GM23338 (cell line): ENCODE results near the gene USP10. TPM values are rescaled to one million over a fixed set of nuclear protein-coding genes. Genes with fewer than 3 reads are reported as not detected.

Experiments
- ATAC-seq: fragments of 200-7000 bp; cut with Tn5 transposase; 3 replicates; pipeline ENCODE4 v1.9.1; 2020
- DNase-seq: peaks from one replicate; pipeline ENCODE4 v3.0.0-alpha.2; 2015; ENCODE audit warnings: low spot score
- H2AFZ ChIP-seq: fragments of 200-600 bp; sonication (generic); 2 replicates; pipeline ENCODE4 v1.8.0; 2016; ENCODE audit warnings: antibody characterized with exemption, mild to moderate bottlenecking, moderate library complexity
- H3F3A ChIP-seq: fragments of 200-600 bp; sonication (generic); replicated peaks from 2 replicates; pipeline ENCODE4 v1.8.0; 2017; ENCODE audit warnings: antibody characterized with exemption, mixed run types, low read depth
- H3K27ac ChIP-seq: fragments of 200-600 bp; sonication (generic); 2 replicates; pipeline ENCODE4 v1.6.1; 2016; ENCODE audit warnings: low read depth
- H3K27me3 ChIP-seq: fragments of 200-600 bp; sonication (generic); 2 replicates; pipeline ENCODE4 v1.8.0; 2016; ENCODE audit warnings: mild to moderate bottlenecking, mixed run types, moderate library complexity; ENCODE audit not compliant: insufficient read depth
- H3K36me3 ChIP-seq: fragments of 200-600 bp; sonication (generic); 2 replicates; pipeline ENCODE4 v1.8.0; 2016; ENCODE audit warnings: mild to moderate bottlenecking; ENCODE audit not compliant: insufficient read depth
- H3K4me1 ChIP-seq: fragments of 200-600 bp; sonication (generic); 2 replicates; pipeline ENCODE4 v1.8.0; 2016; ENCODE audit warnings: mild to moderate bottlenecking, moderate library complexity; ENCODE audit not compliant: insufficient read depth
- H3K4me2 ChIP-seq: fragments of 200-600 bp; sonication (generic); 2 replicates; pipeline ENCODE4 v1.7.1; 2017; ENCODE audit warnings: mixed run types
- H3K4me3 ChIP-seq: fragments of 200-600 bp; sonication (generic); 2 replicates; pipeline ENCODE4 v1.6.1; 2016; ENCODE audit warnings: mixed run types
- H3K79me2 ChIP-seq: fragments of 200-600 bp; sonication (generic); replicated peaks from 2 replicates; pipeline ENCODE4 v1.8.0; 2017; ENCODE audit warnings: mild to moderate bottlenecking; ENCODE audit not compliant: insufficient read depth
- H3K9me2 ChIP-seq: fragments of 200-600 bp; sonication (generic); 2 replicates; pipeline ENCODE4 v1.8.0; 2017; ENCODE audit not compliant: insufficient read depth
- H4K20me1 ChIP-seq: fragments of 200-600 bp; sonication (generic); replicated peaks from 2 replicates; pipeline ENCODE4 v1.8.0; 2017; ENCODE audit warnings: mild to moderate bottlenecking; ENCODE audit not compliant: insufficient read depth
- H3K27ac Mint-ChIP-seq: 2 replicates; pipeline ENCODE4 v1.8.0; 2020; ENCODE audit warnings: inconsistent platforms, mild to moderate bottlenecking, moderate library complexity, mixed read lengths
- H3K27me3 Mint-ChIP-seq: 3 replicates; pipeline ENCODE4 v1.8.0; 2022; ENCODE audit warnings: low read depth, mild to moderate bottlenecking, moderate library complexity, mixed read lengths, inconsistent platforms; ENCODE audit not compliant: insufficient read depth, poor library complexity
- H3K36me3 Mint-ChIP-seq: 3 replicates; pipeline ENCODE4 v1.8.0; 2021; ENCODE audit warnings: low read depth, mild to moderate bottlenecking, inconsistent platforms, moderate library complexity, mixed read lengths
- H3K4me1 Mint-ChIP-seq: 3 replicates; pipeline ENCODE4 v1.8.0; 2020; ENCODE audit warnings: mild to moderate bottlenecking, inconsistent platforms, mixed read lengths
- H3K4me3 Mint-ChIP-seq: 3 replicates; pipeline ENCODE4 v1.8.0; 2021; ENCODE audit warnings: moderate library complexity, mild to moderate bottlenecking, inconsistent platforms, mixed read lengths
- H3K9me3 Mint-ChIP-seq: 3 replicates; pipeline ENCODE4 v1.8.0; 2020; ENCODE audit warnings: moderate library complexity, mild to moderate bottlenecking, inconsistent platforms, mixed read lengths
- CREB1 ChIP-seq: fragments of 250-450 bp; sonication (Bioruptor Pico); IDR thresholded peaks from 2 replicates; pipeline ENCODE4 v1.5.0; 2020; ENCODE audit warnings: low read depth, mild to moderate bottlenecking, moderate library complexity
- EZH2 ChIP-seq: fragments of 200-600 bp; sonication (generic); IDR thresholded peaks from one replicate; pipeline ENCODE4 v1.8.0; 2017; ENCODE audit warnings: antibody characterized with exemption, mild to moderate bottlenecking, low read depth; ENCODE audit not compliant: unreplicated experiment
- EZH2phosphoT487 ChIP-seq: fragments of 200-600 bp; sonication (generic); IDR thresholded peaks from one replicate; pipeline ENCODE4 v1.8.1; 2018; ENCODE audit warnings: antibody characterized with exemption; ENCODE audit not compliant: unreplicated experiment
- NANOG ChIP-seq: IDR thresholded peaks from 2 replicates; pipeline ENCODE4 v1.6.1; 2016; ENCODE audit warnings: antibody characterized with exemption, borderline replicate concordance
- POLR2AphosphoS5 ChIP-seq: IDR thresholded peaks from 2 replicates; pipeline ENCODE4 v1.6.1; 2016; ENCODE audit warnings: antibody characterized with exemption, low read depth
- ZNF114 ChIP-seq: fragments of 250-450 bp; sonication (Bioruptor Pico); IDR thresholded peaks from 2 replicates; pipeline ENCODE4 v1.5.0; 2020; ENCODE audit warnings: mild to moderate bottlenecking, moderate library complexity
- ZNF331 ChIP-seq: fragments of 250-450 bp; sonication (Bioruptor Pico); IDR thresholded peaks from 2 replicates; pipeline ENCODE4 v1.5.0; 2020; ENCODE audit warnings: low read depth, mild to moderate bottlenecking, moderate library complexity
- polyA plus RNA-seq: library from polyadenylated mRNA; unstranded; fragments of >200 nt; fragmentation: Nextera tagmentation; extraction: Ambion mirVana; gene quantifications from 2 replicates; pipeline ENCODE4 v1.2.1, GENCODE V29; 2016
- total RNA-seq: library from RNA; depleted of rRNA; stranded (reverse); fragments of >200 nt; shearing (Covaris generic); gene quantifications from 2 replicates; pipeline ENCODE4 v1.2.3, GENCODE V29; 2014
- TF ChIP-seq, protein P1 (sequence below): IDR thresholded peaks from one replicate; pipeline ENCODE4 v1.6.1; 2018; ENCODE audit warnings: antibody characterized with exemption; ENCODE audit not compliant: unreplicated experiment
- TF ChIP-seq, protein P2 (sequence below): IDR thresholded peaks from 2 replicates; pipeline ENCODE4 v1.6.1; 2016; ENCODE audit warnings: antibody characterized with exemption
- TF ChIP-seq, protein P3 (sequence below): fragments of 250-450 bp; sonication (Bioruptor Pico); IDR thresholded peaks from 2 replicates; pipeline ENCODE4 v1.5.0; 2020; ENCODE audit warnings: mild to moderate bottlenecking, moderate library complexity

Gene USP10
- total and polyA plus RNA-seq, 2 experiments from 2014 or later: 158 to 194 TPM

DNA sequence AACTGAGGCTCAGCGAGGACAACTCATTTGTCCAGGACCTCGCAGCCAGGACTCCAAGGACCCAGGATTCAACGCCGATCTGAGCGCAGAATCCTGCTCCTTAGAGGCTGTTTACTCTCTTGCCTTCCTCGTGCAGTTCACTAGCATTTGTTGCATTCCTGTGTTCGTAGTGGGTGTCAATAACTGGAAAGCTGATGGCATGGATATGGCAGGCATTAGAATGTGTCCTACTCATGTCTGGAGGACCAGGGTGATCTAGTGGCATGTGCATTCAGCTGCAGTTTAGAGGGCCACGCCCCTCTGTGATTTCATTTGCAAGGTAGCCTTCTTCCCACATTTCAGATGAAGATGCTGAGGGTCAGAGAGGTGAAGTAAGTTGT, 120.5 kb downstream of the USP10 start (continued):
- no peak for TF ChIP-seq CREB1 (CRISPR knock-in tag)

DNA sequence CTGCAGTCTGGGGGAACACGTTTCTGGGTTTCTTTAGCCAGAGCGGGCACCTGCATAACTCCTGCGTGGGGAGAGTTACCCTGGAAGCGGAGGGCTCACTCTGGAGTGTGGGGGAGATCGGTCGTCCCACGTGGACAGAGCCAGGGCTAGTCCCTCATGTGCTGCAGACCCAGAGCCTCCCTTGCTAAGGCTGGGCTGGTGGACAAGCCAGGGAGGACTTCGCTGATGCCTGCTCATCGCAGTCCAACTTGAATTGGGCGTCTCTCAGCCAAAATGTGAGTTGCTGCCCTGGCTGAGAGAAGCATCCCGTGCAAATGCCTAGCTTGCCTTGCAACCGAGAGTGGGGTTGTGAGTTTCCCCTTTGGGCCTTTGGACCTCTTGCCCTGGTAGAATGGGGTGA, 121.0 kb downstream of the USP10 start:
- Mint-ChIP-seq H3K27me3 (peaks cover 19% of the 10 kb centered on the region), H3K36me3 (no peaks in the 10 kb centered on the region), H3K27ac (no peak overlapping the region), H3K9me3 (no peaks in the 10 kb centered on the region; the same call in 2 of the 3 replicates), H3K4me3 (peak overlapping the region; percentile 70; the same call in 1 of the 3 replicates), H3K4me1 (peaks cover 8% of the 10 kb centered on the region)
- ATAC-seq (no peak), DNase-seq (no peak)
- TF ChIP-seq CREB1 (CRISPR knock-in tag) (no peak), EZH2phosphoT487 (no peak)
- TF ChIP-seq, protein P1, sequence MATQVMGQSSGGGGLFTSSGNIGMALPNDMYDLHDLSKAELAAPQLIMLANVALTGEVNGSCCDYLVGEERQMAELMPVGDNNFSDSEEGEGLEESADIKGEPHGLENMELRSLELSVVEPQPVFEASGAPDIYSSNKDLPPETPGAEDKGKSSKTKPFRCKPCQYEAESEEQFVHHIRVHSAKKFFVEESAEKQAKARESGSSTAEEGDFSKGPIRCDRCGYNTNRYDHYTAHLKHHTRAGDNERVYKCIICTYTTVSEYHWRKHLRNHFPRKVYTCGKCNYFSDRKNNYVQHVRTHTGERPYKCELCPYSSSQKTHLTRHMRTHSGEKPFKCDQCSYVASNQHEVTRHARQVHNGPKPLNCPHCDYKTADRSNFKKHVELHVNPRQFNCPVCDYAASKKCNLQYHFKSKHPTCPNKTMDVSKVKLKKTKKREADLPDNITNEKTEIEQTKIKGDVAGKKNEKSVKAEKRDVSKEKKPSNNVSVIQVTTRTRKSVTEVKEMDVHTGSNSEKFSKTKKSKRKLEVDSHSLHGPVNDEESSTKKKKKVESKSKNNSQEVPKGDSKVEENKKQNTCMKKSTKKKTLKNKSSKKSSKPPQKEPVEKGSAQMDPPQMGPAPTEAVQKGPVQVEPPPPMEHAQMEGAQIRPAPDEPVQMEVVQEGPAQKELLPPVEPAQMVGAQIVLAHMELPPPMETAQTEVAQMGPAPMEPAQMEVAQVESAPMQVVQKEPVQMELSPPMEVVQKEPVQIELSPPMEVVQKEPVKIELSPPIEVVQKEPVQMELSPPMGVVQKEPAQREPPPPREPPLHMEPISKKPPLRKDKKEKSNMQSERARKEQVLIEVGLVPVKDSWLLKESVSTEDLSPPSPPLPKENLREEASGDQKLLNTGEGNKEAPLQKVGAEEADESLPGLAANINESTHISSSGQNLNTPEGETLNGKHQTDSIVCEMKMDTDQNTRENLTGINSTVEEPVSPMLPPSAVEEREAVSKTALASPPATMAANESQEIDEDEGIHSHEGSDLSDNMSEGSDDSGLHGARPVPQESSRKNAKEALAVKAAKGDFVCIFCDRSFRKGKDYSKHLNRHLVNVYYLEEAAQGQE: no peak
- TF ChIP-seq, protein P2, sequence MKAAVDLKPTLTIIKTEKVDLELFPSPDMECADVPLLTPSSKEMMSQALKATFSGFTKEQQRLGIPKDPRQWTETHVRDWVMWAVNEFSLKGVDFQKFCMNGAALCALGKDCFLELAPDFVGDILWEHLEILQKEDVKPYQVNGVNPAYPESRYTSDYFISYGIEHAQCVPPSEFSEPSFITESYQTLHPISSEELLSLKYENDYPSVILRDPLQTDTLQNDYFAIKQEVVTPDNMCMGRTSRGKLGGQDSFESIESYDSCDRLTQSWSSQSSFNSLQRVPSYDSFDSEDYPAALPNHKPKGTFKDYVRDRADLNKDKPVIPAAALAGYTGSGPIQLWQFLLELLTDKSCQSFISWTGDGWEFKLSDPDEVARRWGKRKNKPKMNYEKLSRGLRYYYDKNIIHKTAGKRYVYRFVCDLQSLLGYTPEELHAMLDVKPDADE: no peak
- Histone ChIP-seq H3K36me3 (no peaks in the 10 kb centered on the region), H3K79me2 (no peaks in the 10 kb centered on the region), H3K9me2 (no peaks in the 10 kb centered on the region), H3K4me3 (no peak overlapping the region), H2AFZ (no peak overlapping the region), H3F3A (no peaks in the 10 kb centered on the region), H3K4me2 (no peak overlapping the region), H3K4me1 (0 out of 2 replicates have a peak, but pooled peaks cover 5% of the 10 kb centered on the region), H4K20me1 (no peaks in the 10 kb centered on the region), H3K27ac (no peak overlapping the region), H3K27me3 (peaks cover 26% of the 10 kb centered on the region)

DNA sequence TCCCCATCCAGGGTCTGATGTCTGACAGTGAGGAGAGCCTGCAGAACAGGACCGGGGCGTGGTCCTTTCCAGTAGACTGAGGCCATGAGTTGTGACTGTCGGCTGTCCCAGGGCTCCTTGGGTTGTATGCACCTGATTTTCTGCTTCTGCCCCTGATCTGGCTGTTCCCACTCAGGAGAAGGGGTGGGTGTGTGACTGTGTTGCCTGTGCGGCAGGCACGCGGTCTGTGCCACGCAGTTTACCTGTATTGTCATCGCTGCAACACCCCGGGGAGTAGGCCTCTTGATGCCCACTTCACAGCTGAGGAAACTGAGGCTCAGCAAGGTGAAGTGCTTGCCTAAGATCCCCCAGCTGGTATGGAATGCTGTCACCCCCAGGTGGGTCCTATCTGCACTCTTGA, 121.4 kb downstream of the USP10 start:
- Histone ChIP-seq H3K9me2 (no peaks in the 10 kb centered on the region), H3K27ac (no peak overlapping the region), H3K4me3 (no peak overlapping the region), H3K36me3 (no peaks in the 10 kb centered on the region), H3K4me2 (no peak overlapping the region), H3F3A (no peaks in the 10 kb centered on the region), H2AFZ (no peak overlapping the region), H3K79me2 (no peaks in the 10 kb centered on the region), H3K27me3 (peaks cover 26% of the 10 kb centered on the region), H3K4me1 (0 out of 2 replicates have a peak, but pooled peaks cover 5% of the 10 kb centered on the region), H4K20me1 (no peaks in the 10 kb centered on the region)
- no peaks in the 10 kb centered on the region for H3K36me3 Mint-ChIP-seq
- ATAC-seq (no peak), DNase-seq (no peak)
- no peak overlapping the region for H3K27ac Mint-ChIP-seq
- H3K4me1 Mint-ChIP-seq: peaks cover 8% of the 10 kb centered on the region
- no peaks in the 10 kb centered on the region; the same call in 2 of the 3 replicates for H3K9me3 Mint-ChIP-seq
- H3K4me3 Mint-ChIP-seq: no peak overlapping the region
- peaks cover 19% of the 10 kb centered on the region for H3K27me3 Mint-ChIP-seq
- TF ChIP-seq ZNF331 (CRISPR knock-in tag) (no peak), POLR2AphosphoS5 (no peak), CREB1 (CRISPR knock-in tag) (no peak), ZNF114 (CRISPR knock-in tag) (no peak), NANOG (no peak), EZH2 (no peak)
- TF ChIP-seq, protein P3, sequence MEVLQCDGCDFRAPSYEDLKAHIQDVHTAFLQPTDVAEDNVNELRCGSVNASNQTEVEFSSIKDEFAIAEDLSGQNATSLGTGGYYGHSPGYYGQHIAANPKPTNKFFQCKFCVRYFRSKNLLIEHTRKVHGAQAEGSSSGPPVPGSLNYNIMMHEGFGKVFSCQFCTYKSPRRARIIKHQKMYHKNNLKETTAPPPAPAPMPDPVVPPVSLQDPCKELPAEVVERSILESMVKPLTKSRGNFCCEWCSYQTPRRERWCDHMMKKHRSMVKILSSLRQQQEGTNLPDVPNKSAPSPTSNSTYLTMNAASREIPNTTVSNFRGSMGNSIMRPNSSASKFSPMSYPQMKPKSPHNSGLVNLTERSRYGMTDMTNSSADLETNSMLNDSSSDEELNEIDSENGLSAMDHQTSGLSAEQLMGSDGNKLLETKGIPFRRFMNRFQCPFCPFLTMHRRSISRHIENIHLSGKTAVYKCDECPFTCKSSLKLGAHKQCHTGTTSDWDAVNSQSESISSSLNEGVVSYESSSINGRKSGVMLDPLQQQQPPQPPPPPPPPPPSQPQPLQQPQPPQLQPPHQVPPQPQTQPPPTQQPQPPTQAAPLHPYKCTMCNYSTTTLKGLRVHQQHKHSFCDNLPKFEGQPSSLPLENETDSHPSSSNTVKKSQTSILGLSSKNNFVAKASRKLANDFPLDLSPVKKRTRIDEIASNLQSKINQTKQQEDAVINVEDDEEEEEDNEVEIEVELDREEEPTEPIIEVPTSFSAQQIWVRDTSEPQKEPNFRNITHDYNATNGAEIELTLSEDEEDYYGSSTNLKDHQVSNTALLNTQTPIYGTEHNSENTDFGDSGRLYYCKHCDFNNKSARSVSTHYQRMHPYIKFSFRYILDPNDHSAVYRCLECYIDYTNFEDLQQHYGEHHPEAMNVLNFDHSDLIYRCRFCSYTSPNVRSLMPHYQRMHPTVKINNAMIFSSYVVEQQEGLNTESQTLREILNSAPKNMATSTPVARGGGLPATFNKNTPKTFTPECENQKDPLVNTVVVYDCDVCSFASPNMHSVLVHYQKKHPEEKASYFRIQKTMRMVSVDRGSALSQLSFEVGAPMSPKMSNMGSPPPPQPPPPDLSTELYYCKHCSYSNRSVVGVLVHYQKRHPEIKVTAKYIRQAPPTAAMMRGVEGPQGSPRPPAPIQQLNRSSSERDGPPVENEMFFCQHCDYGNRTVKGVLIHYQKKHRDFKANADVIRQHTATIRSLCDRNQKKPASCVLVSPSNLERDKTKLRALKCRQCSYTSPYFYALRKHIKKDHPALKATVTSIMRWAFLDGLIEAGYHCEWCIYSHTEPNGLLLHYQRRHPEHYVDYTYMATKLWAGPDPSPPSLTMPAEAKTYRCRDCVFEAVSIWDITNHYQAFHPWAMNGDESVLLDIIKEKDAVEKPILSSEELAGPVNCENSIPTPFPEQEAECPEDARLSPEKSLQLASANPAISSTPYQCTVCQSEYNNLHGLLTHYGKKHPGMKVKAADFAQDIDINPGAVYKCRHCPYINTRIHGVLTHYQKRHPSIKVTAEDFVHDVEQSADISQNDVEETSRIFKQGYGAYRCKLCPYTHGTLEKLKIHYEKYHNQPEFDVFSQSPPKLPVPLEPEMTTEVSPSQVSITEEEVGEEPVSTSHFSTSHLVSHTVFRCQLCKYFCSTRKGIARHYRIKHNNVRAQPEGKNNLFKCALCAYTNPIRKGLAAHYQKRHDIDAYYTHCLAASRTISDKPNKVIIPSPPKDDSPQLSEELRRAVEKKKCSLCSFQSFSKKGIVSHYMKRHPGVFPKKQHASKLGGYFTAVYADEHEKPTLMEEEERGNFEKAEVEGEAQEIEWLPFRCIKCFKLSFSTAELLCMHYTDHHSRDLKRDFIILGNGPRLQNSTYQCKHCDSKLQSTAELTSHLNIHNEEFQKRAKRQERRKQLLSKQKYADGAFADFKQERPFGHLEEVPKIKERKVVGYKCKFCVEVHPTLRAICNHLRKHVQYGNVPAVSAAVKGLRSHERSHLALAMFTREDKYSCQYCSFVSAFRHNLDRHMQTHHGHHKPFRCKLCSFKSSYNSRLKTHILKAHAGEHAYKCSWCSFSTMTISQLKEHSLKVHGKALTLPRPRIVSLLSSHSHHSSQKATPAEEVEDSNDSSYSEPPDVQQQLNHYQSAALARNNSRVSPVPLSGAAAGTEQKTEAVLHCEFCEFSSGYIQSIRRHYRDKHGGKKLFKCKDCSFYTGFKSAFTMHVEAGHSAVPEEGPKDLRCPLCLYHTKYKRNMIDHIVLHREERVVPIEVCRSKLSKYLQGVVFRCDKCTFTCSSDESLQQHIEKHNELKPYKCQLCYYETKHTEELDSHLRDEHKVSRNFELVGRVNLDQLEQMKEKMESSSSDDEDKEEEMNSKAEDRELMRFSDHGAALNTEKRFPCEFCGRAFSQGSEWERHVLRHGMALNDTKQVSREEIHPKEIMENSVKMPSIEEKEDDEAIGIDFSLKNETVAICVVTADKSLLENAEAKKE (CRISPR knock-in tag): no peak
